BJ (cell line): Measurements from ENCODE around the gene IMMT. TPM values are rescaled to one million over a fixed set of nuclear protein-coding genes. Genes with fewer than 3 reads are reported as not detected.

Source experiments
- CTCF ChIA-PET: fragments of 350-600 bp; formaldehyde crosslinking; extraction: SDS; loops from one replicate; lab custom pipeline; 2021; ENCODE audit warnings: antibody characterized with exemption, inconsistent platforms; lab: Yijun Ruan, JAX
- POLR2A ChIA-PET: fragments of 300-600 bp; sonication (Branson Sonifier 250); formaldehyde crosslinking; extraction: SDS; loops from one replicate; lab custom pipeline; 2021; ENCODE audit warnings: antibody characterized with exemption; lab: Charles Lee
- DNase-seq: peaks from one replicate; pipeline ENCODE4 v3.0.0-alpha.2; 2011; ENCODE audit warnings: low read depth
- H3K27me3 ChIP-seq: 2 replicates; pipeline ENCODE4 v1.6.0; 2011; ENCODE audit warnings: low read length; ENCODE audit not compliant: control insufficient read depth, insufficient read depth
- H3K36me3 ChIP-seq: 2 replicates; pipeline ENCODE4 v1.5.1; 2011; ENCODE audit warnings: low read length; ENCODE audit not compliant: control insufficient read depth, insufficient read depth
- H3K4me3 ChIP-seq: 2 replicates; pipeline ENCODE4 v1.5.1; 2011; ENCODE audit warnings: low read depth, mild to moderate bottlenecking, control low read depth, low read length
- polyA plus RNA-seq: library from polyadenylated mRNA; depleted of rRNA; stranded (reverse); fragments of >200 nt; gene quantifications from 2 replicates; pipeline ENCODE4 v1.2.3, GENCODE V29; 2011
- TF ChIP-seq, protein P1 (sequence below): IDR thresholded peaks from 2 replicates; pipeline ENCODE4 v1.5.1; 2011; ENCODE audit warnings: low read depth, mild to moderate bottlenecking, control low read depth, inconsistent platforms, low read length, moderate library complexity; ENCODE audit not compliant: insufficient read depth

The IMMT gene
- polyA plus RNA-seq, 1 experiment, result 33.7 TPM

DNA sequence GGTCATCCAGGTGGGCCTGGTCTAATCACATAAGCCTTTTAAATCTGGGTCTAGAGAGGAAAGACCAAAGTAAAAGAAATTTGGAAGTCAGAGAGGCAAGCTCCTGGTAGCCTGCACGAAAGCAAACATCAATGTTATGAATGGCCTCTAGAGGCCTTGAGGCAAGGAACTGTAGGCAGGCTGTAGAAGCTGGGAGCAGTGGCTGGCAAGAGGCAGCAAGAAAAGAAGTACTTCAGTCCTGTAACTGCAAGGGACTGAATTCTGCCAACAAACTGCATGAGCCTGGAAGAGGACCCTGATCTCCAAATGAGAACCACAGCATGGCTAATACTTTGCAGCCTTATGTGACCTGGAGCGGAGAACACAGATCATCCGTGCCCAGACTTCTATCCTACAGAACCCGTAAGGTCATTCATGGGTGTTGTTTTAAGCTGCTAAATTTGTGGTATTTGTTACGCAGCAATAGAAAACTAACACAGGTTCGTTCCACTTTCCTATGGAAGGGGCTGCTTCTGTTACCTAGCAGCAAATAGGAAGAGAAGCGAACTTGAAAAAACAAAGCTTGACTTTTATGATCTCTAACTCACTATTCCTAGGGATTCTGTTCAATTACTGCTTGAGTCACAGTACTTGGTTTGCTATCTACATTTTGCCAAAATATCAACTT, 1.2 kb downstream of the IMMT start:
- ChIA-PET POLR2A (no interaction called here), CTCF (interaction anchor here (1.1 kb wide), 1 partner anchor 10 kb away, joined by 5 read pairs; no protein-coding TSS in a partner anchor)
- H3K27me3 ChIP-seq, result no peaks in the 10 kb centered on the region
- peak overlapping the region; percentile 98 for H3K4me3 ChIP-seq
- TF ChIP-seq, protein P1, sequence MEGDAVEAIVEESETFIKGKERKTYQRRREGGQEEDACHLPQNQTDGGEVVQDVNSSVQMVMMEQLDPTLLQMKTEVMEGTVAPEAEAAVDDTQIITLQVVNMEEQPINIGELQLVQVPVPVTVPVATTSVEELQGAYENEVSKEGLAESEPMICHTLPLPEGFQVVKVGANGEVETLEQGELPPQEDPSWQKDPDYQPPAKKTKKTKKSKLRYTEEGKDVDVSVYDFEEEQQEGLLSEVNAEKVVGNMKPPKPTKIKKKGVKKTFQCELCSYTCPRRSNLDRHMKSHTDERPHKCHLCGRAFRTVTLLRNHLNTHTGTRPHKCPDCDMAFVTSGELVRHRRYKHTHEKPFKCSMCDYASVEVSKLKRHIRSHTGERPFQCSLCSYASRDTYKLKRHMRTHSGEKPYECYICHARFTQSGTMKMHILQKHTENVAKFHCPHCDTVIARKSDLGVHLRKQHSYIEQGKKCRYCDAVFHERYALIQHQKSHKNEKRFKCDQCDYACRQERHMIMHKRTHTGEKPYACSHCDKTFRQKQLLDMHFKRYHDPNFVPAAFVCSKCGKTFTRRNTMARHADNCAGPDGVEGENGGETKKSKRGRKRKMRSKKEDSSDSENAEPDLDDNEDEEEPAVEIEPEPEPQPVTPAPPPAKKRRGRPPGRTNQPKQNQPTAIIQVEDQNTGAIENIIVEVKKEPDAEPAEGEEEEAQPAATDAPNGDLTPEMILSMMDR, result no peak
- H3K36me3 ChIP-seq, result no peaks in the 10 kb centered on the region
- DNase-seq, result no peak

DNA sequence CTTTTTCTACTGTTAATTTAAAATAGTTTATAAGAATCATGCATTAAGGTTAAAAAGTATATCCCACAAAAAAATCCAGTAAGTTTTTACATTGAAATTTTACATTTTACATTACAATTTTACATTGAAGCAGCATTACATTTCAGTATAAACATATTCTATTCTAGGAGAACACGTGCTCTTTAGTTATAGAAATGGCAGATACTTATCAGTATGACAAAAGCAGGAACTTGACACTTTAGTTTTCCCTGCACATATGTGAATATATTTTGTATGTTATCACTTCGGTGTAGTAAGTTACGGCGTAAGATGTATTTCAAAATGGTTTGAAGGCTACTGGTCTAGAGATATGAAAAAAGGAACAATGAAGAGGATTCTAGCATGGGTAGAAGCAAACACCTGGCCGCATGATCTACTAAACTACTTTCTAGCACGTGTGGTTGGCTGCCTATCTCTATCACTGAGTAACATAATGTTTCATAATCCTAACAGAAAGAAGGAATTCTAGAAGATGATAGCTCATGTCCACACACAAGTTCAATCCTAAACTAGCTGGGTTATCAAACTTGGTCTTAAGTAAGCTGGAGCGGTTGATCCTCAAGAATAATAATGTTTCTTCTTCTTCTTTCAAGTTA, 5.4 kb downstream of the IMMT start:
- H3K36me3 ChIP-seq, result no peaks in the 10 kb centered on the region
- no peaks in the 10 kb centered on the region for H3K27me3 ChIP-seq
- H3K4me3 ChIP-seq, result no peak overlapping the region
- TF ChIP-seq, protein P1, result no peak
- CTCF ChIA-PET, result interaction anchor here (1.1 kb wide), 1 partner anchor 387 kb away, joined by 3 read pairs; no protein-coding TSS in a partner anchor
- no peak for DNase-seq
- POLR2A ChIA-PET, result no interaction called here

DNA sequence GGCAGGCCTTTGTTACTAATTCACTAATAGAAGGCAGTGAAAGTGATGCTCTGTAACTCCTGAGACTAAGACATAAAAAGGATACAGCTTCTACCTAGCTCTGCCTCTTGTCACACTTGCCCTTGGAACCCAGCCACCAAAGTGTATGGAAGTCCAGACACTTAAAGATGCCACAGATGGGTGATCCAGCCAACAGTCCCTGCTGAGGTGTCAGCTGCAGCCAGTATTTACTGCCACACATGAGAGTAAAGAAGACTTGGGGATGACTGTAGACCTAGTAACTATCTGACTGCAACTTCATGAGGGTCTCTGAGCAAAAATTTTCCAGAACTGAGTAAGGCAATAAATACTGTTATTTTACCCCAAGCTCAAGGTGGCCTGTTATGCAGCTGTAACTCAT, 8.8 kb downstream of the IMMT start:
- ChIA-PET POLR2A (no interaction called here), CTCF (interaction anchor here (0.6 to 1.1 kb wide), 2 partner anchors 9 to 10 kb away, joined by 3 to 4 read pairs; no protein-coding TSS in a partner anchor)
- TF ChIP-seq, protein P1, result no peak
- no peak for DNase-seq
- Histone ChIP-seq H3K4me3 (no peak overlapping the region), H3K27me3 (no peaks in the 10 kb centered on the region), H3K36me3 (no peaks in the 10 kb centered on the region)

DNA sequence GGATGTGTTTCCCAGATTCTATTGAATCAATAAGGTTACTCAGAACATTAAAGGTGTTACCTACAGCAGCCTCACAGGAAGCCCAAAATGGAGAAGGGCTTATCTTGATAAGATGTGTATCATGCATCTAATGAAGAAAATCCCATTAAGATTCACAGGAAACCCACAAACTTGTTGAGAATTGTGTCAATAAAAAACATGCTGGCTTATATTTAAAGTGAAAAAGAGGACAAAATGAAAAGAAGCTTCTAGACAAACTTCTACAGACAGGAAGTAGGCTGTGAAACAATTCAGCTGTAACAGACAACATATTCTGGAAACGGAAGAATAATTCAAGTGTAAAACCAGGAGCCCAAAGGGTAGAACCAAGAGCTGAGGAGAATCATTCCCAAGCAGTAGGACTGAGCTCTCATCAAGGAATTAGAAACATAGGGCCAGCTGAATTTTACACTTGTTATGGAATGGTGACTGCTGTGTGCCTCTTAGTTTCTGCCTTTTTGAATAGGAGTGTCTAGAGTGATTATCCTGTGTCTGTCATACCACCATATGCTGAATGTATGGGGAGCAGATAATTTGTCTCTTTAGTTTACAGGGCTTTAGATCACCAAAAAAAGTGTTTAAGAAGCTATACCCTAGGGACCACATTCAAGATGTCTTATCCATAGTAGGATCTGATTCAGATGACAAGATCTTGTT, 9.6 kb downstream of the IMMT start:
- H3K27me3 ChIP-seq, result no peaks in the 10 kb centered on the region
- H3K4me3 ChIP-seq, result no peak overlapping the region
- CTCF ChIA-PET, result interaction anchor here (0.6 to 1.1 kb wide), 2 partner anchors 10 to 19 kb away, joined by 3 to 4 read pairs; no protein-coding TSS in a partner anchor
- TF ChIP-seq, protein P1, result no peak
- POLR2A ChIA-PET, result interaction anchor here (0.6 kb wide), 1 partner anchor 12 kb away, joined by 3 read pairs; no protein-coding TSS in a partner anchor
- no peaks in the 10 kb centered on the region for H3K36me3 ChIP-seq
- DNase-seq, result no peak

DNA sequence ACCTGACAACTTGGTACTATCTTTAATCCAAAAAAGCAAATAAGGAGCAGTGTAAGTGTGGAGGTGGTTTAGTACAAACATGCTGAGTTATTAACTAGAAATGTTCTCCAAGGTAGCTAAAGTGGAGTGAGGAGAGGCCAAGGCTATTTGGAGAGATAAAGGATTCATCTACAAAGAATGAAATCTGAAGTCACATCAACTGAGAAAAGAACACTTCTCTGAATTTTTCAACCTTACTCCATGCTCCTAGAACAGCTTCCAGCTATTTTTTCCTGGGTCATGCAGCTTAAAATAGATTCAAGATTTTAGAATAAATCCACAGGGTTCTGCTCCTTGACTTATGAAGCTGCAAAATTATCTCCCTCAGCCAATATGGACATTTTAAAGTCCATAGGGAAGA, 18.7 kb downstream of the IMMT start:
- CTCF ChIA-PET, result interaction anchor here (1.1 to 1.4 kb wide), 3 partner anchors 9 to 90 kb away, joined by 3 to 4 read pairs (median 3); partner anchors contain the start of gene IMMT
- POLR2A ChIA-PET, result no interaction called here
- H3K36me3 ChIP-seq, result peaks cover 5% of the 10 kb centered on the region
- TF ChIP-seq, protein P1, result no peak
- DNase-seq, result no peak
- H3K27me3 ChIP-seq, result no peaks in the 10 kb centered on the region
- no peak overlapping the region for H3K4me3 ChIP-seq
